ENCODE measurements around the gene MAGT1.
"Not testable (repeated sequence)": the region's sequence is repeated elsewhere in the genome, so short reads cannot be mapped to it uniquely, and the experiment has no call there.

Gene MAGT1

GRCh38 chrX:77917294-77917933, 22.2 kb upstream of the MAGT1 start:
- no peak for DNase-seq (ENCODE audit: low read depth in 1 of 2, low spot score in 1 of 2)
- in situ Hi-C loops (cut with HindIII; ENCODE audit: low pct_unique_long_range_greater_than_20kb, low sequenced_read_pairs) = no loop called here

GRCh38 chrX:77910108-77910840, 15.0 kb upstream of the MAGT1 start, which contains the start of gene ATP7A:
Gene ATP7A (plus strand): TSS chrX:77910693. CDS start chrX:77971642, 60,949 bp downstream.
- in situ Hi-C loops (cut with HindIII; ENCODE audit: low pct_unique_long_range_greater_than_20kb, low sequenced_read_pairs) = no loop called here
- DNase-seq (ENCODE audit: low read depth in 1 of 2, low spot score in 1 of 2) = peak; percentile 26 to 85

More at GRCh38 chrX:77917294-77917933, 22.2 kb upstream of the MAGT1 start:
- TF ChIP-seq JUND (IDR thresholded peaks at IDR 0.05; ENCODE audit: low read depth) = no peak

GRCh38 chrX:77901506-77901905, 6.3 kb upstream of the MAGT1 start:
- in situ Hi-C loops (cut with HindIII; ENCODE audit: low pct_unique_long_range_greater_than_20kb, low sequenced_read_pairs) = no loop called here
- DNase-seq (ENCODE audit: low read depth in 1 of 2, low spot score in 1 of 2) = no peak
- TF ChIP-seq JUND (IDR thresholded peaks at IDR 0.05; ENCODE audit: low read depth) = no peak

More at GRCh38 chrX:77910108-77910840, 15.0 kb upstream of the MAGT1 start, which contains the start of gene ATP7A:
- TF ChIP-seq JUND (IDR thresholded peaks at IDR 0.05; ENCODE audit: low read depth) = no peak

- DNase-seq (ENCODE audit: low read depth in 1 of 2, low spot score in 1 of 2) = no peak
- in situ Hi-C loops (cut with HindIII; ENCODE audit: low pct_unique_long_range_greater_than_20kb, low sequenced_read_pairs) = no loop called here
These were observed 5.5 kb upstream of the MAGT1 start for GRCh38 chrX:77900688-77901087.

GRCh38 chrX:77899081-77899828, 4.0 kb upstream of the MAGT1 start, which contains the start of gene COX7B:
Gene COX7B (plus strand): TSS chrX:77899468. CDS start chrX:77899554, 86 bp downstream.
- in situ Hi-C loops (cut with HindIII; ENCODE audit: low pct_unique_long_range_greater_than_20kb, low sequenced_read_pairs) = no loop called here
- peak; percentile 13 to 95 for DNase-seq (ENCODE audit: low read depth in 1 of 2, low spot score in 1 of 2)
- TF ChIP-seq JUND (IDR thresholded peaks at IDR 0.05; ENCODE audit: low read depth) = no peak

More at GRCh38 chrX:77900688-77901087, 5.5 kb upstream of the MAGT1 start:
- TF ChIP-seq JUND (IDR thresholded peaks at IDR 0.05; ENCODE audit: low read depth) = no peak

GRCh38 chrX:77893713-77894112, 1.5 kb downstream of the MAGT1 start:
- no peak for DNase-seq (ENCODE audit: low read depth in 1 of 2, low spot score in 1 of 2)
- in situ Hi-C loops (cut with HindIII; ENCODE audit: low pct_unique_long_range_greater_than_20kb, low sequenced_read_pairs) = no loop called here
- TF ChIP-seq JUND (IDR thresholded peaks at IDR 0.05; ENCODE audit: low read depth) = no peak

- no peak for DNase-seq (ENCODE audit: low read depth in 1 of 2, low spot score in 1 of 2)
- in situ Hi-C loops (cut with HindIII; ENCODE audit: low pct_unique_long_range_greater_than_20kb, low sequenced_read_pairs) = no loop called here
- TF ChIP-seq JUND (IDR thresholded peaks at IDR 0.05; ENCODE audit: low read depth) = no peak
These were observed 2.3 kb downstream of the MAGT1 start for GRCh38 chrX:77892887-77893286.

GRCh38 chrX:77881418-77881817, 13.8 kb downstream of the MAGT1 start:
- in situ Hi-C loops (cut with HindIII; ENCODE audit: low pct_unique_long_range_greater_than_20kb, low sequenced_read_pairs) = not testable (repeated sequence)

GRCh38 chrX:77875372-77875771, 19.9 kb downstream of the MAGT1 start:
- in situ Hi-C loops (cut with HindIII; ENCODE audit: low pct_unique_long_range_greater_than_20kb, low sequenced_read_pairs) = no loop called here
- TF ChIP-seq JUND (IDR thresholded peaks at IDR 0.05; ENCODE audit: low read depth) = no peak
- DNase-seq (ENCODE audit: low read depth in 1 of 2, low spot score in 1 of 2) = no peak

More at GRCh38 chrX:77881418-77881817, 13.8 kb downstream of the MAGT1 start:
- DNase-seq (ENCODE audit: low read depth in 1 of 2, low spot score in 1 of 2) = not testable (repeated sequence)

GRCh38 chrX:77831544-77831943, 63.7 kb downstream of the MAGT1 start:
- in situ Hi-C loops (cut with HindIII; ENCODE audit: low pct_unique_long_range_greater_than_20kb, low sequenced_read_pairs); DNase-seq (ENCODE audit: low read depth in 1 of 2, low spot score in 1 of 2): not testable (repeated sequence)

- DNase-seq (ENCODE audit: low read depth in 1 of 2, low spot score in 1 of 2); in situ Hi-C loops (cut with HindIII; ENCODE audit: low pct_unique_long_range_greater_than_20kb, low sequenced_read_pairs): not testable (repeated sequence)
These were observed 73.2 kb downstream of the MAGT1 start for GRCh38 chrX:77821989-77822388.

GRCh38 chrX:77820091-77820727, 75.0 kb downstream of the MAGT1 start:
- in situ Hi-C loops (cut with HindIII; ENCODE audit: low pct_unique_long_range_greater_than_20kb, low sequenced_read_pairs) = no loop called here
- no peak for TF ChIP-seq JUND (IDR thresholded peaks at IDR 0.05; ENCODE audit: low read depth)
- DNase-seq (ENCODE audit: low read depth in 1 of 2, low spot score in 1 of 2) = no peak
